ENCODE data around the gene COMMD3. TPM values are rescaled to one million over a fixed set of nuclear protein-coding genes. Genes with fewer than 3 reads are reported as not detected.

COMMD3 gene
- total and polyA plus RNA-seq, 9 of the 15 experiments (the other 6 are each of a cell fraction or from before 2014, with no cell fraction given): 50.7 to 217 (median 80.1) TPM

DNA sequence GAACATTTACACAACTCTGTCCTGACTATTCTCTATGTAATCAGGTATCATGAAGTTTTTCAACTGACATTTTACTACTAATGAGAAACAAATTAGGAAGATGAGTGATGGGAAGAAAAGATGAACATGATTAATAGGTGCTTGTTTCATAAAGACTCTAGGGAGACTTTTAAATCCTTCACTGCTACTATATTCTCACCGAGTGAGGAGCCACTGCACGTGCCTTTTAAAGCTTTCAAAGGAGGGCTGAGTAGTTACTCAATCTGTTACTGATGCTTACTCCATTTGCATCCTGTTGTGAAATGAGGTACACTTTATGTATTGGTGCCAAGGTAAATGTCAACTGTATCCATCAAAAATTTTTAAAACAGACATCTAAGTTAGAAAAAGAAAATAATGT is 1.3 kb upstream of the COMMD3 start (continued):
- TF ChIP-seq RNF219 (CRISPR knock-in tag; IDR thresholded peaks at IDR 0.05) (no peak), ZNF507 (tag; conservative IDR thresholded peaks at IDR 0.05) (no peak), HDAC6 (IDR thresholded peaks at IDR 0.05; ENCODE audit: low read depth, low read length) (no peak), CHD4 (IDR thresholded peaks at IDR 0.05; ENCODE audit: insufficient read depth, insufficient replicate concordance, low read depth, low read length, poor library complexity, severe bottlenecking) (no peak), NUFIP1 (IDR thresholded peaks at IDR 0.05; ENCODE audit: partially characterized antibody) (no peak), E2F3 (CRISPR knock-in tag; IDR thresholded peaks at IDR 0.05) (no peak), NR2C2 (CRISPR knock-in tag; IDR thresholded peaks at IDR 0.05) (no peak), NR2C2 (tag; IDR thresholded peaks at IDR 0.05) (no peak), ZFP36 (IDR thresholded peaks at IDR 0.05; ENCODE audit: low read depth, low read length, partially characterized antibody) (no peak), FOXJ3 (CRISPR knock-in tag; IDR thresholded peaks at IDR 0.05) (no peak), ZNF395 (CRISPR knock-in tag; IDR thresholded peaks at IDR 0.05) (no peak), ETV1 (tag; conservative IDR thresholded peaks at IDR 0.05; ENCODE audit: low read depth) (peak; percentile 20; the same call in 1 of the 2 replicates), PRPF4 (IDR thresholded peaks at IDR 0.05; ENCODE audit: insufficient read depth, low read depth, low read length, poor library complexity, severe bottlenecking) (no peak), ZNF175 (CRISPR knock-in tag; IDR thresholded peaks at IDR 0.05; ENCODE audit: low read depth) (0 out of 2 replicates have a peak, but pooled peaks have one; percentile 15), HSF4 (CRISPR knock-in tag; IDR thresholded peaks at IDR 0.05; ENCODE audit: borderline replicate concordance) (no peak), NCOA4 (IDR thresholded peaks at IDR 0.05; ENCODE audit: partially characterized antibody) (no peak), NFE2 (IDR thresholded peaks at IDR 0.05; ENCODE audit: low read depth) (no peak), KAT2B (IDR thresholded peaks at IDR 0.05; ENCODE audit: low read depth, low read length) (no peak), RAD21 (CRISPR knock-in tag; conservative IDR thresholded peaks at IDR 0.05 in 1 of 2, IDR thresholded peaks at IDR 0.05 in 1 of 2) (no peak), C11orf30 (IDR thresholded peaks at IDR 0.05; ENCODE audit: low read depth) (no peak), ZC3H11A (IDR thresholded peaks at IDR 0.05; ENCODE audit: low read depth, low read length) (no peak), SFPQ (IDR thresholded peaks at IDR 0.05; ENCODE audit: low read depth, low read length) (no peak)

All from K562 (cell line).